Endothelial cell of umbilical vein (primary cell): ENCODE measurements around the gene PDE6B.

Experiments
- CTCF ChIP-seq, 2 donors: IDR thresholded peaks; 1 replicate in 1 of 2; 2 replicates in 1 of 2; pipeline ENCODE4 v1.5.1; 2011; ENCODE audit warnings: low read length in 2 of 2, mild to moderate bottlenecking in 2 of 2, moderate library complexity in 2 of 2, control low read depth in 1 of 2, inconsistent platforms in 1 of 2, low read depth in 1 of 2; ENCODE audit not compliant: insufficient read depth in 1 of 2; ENCODE audit errors: extremely low read depth in 1 of 2
- EZH2 ChIP-seq: IDR thresholded peaks from 2 replicates; pipeline ENCODE4 v1.6.1; 2012; ENCODE audit warnings: borderline replicate concordance, low read depth, mild to moderate bottlenecking, moderate library complexity, low read length, inconsistent platforms; ENCODE audit not compliant: severe bottlenecking
- POLR2A ChIP-seq: IDR thresholded peaks from 2 replicates; pipeline ENCODE4 v1.6.1; 2012; ENCODE audit warnings: low read depth, mild to moderate bottlenecking, control low read depth, low read length

DNA sequence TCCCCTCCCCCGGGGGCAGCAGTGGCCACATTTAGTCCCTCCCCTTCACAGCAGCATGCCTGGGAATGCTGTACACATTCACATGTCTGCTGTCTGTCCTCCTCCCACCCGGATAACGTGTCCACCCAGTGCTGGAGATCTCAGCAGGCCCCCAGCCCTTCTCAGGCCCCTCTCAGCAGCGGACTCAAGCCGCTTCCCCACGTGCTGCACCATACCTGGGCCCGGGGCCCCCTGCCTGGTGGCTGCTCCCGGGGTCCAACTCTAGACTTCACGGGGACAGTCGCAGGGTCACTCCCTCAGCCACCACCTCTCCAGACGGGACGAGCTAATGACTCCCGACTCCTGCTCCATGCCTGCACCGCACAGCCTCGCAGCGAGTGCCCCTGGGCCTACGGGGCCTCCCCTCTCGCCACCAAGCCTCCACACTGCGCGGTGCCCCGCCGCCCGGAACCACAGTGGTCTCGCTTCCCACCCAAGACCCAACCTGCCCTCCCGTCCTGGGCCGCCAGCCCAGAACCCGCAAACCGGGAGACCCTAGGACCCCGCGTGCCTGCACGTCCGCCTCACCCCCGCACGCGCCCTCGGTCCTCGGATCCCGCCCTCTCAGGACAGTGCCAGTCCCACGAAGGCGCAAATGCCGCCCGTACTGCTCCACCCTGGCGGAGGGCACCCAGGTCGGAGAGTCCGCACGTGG, 79.0 kb downstream of the PDE6B start:
- TF ChIP-seq CTCF (IDR thresholded peaks at IDR 0.05; ENCODE audit: extremely low read depth in 1 of 2, insufficient read depth in 1 of 2, low read depth in 1 of 2, low read length in 2 of 2) (no peak), EZH2 (no peak), POLR2A (no peak)
